Activated naive CD4-positive, alpha-beta T cell treated with anti-CD3 and anti-CD28 coated beads, Interleukin-2, amount 50 U/mL, for 72 hours (primary cell): ENCODE data around the gene GRM1. TPM values are rescaled to one million over a fixed set of nuclear protein-coding genes. Genes with fewer than 3 reads are reported as not detected.
A peak's percentile ranks its signal among the peaks of the same experiment; 100 is the strongest.

Experiments used
- ATAC-seq, 2 donors: fragments of 150-1000 bp; cut with Tn5 transposase; 2 replicates each; pipeline ENCODE4 v1.10.0; 2021; ENCODE audit warnings: mild to moderate bottlenecking in 2 of 2, moderate library complexity in 2 of 2
- DNase-seq, 2 donors: peaks; one replicate each; pipeline ENCODE4 v3.0.0; 2021 to 2022; ENCODE audit warnings: low spot score in 2 of 2
- H3K27ac Mint-ChIP-seq, 2 donors: one replicate each; pipeline ENCODE4 v1.8.0; 2022; ENCODE audit warnings: mild to moderate bottlenecking in 2 of 2, mixed read lengths in 2 of 2
- H3K36me3 Mint-ChIP-seq, 2 donors: one replicate each; pipeline ENCODE4 v1.8.0; 2022; ENCODE audit warnings: mixed read lengths in 2 of 2
- H3K9me3 Mint-ChIP-seq, 2 donors: one replicate each; pipeline ENCODE4 v1.8.0; 2022; ENCODE audit warnings: mixed read lengths in 2 of 2
- total RNA-seq, 2 donors: library from RNA; stranded (reverse); gene quantifications; one replicate each; pipeline ENCODE4 v1.2.3, GENCODE V29; 2022

Gene GRM1
- total RNA-seq, 2 donors from 2014 or later = not detected

- Mint-ChIP-seq H3K9me3 (peaks cover 0 to 7% of the 10 kb centered on the region in 2 donors), H3K27ac (no peak overlapping the region), H3K36me3 (no peaks in the 10 kb centered on the region)
- no peak for ATAC-seq
- DNase-seq = no peak
Observed at GRCh38 chr6:146355521-146356100, 326.7 kb downstream of the GRM1 start.

DNA sequence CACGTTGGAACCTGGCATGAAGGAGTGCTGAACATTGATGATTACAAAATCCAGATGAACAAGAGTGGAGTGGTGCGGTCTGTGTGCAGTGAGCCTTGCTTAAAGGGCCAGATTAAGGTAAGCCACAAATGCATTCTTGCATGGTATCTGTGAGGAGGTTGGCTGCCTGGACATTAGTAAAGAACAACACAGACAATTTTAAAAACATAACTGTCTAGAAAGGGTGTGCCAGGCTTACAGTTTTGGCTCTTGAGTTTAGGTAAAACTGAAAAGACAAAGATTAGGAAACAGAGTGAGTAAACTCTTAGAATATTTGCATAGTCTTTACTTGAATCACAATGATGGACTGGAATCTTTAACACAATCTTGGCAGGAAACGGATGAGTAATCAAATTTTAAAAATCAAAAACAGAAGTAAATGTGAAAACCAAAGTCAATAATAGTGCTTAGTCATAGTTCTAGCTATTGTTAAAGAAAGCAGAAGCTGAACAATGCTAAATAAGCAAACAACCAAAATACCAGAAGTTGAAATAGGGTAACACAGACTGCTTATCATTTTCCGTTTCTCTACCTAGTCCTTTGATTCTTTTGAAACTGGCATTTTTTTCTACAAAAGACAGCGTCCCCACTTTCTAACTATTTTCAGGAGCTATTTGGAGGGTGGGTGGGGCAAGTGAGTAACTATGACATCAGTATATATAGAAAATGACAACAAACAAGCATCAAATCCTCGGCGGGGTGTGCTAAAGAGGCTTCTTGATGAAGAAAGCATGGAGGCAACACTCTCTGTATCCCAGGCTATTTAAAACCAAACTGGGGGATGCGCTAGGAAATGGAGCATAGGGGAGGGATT, 328.9 kb downstream of the GRM1 start:
- no peak for DNase-seq
- ATAC-seq = peak in 1 of 2 donors; percentile 76
- no peaks in the 10 kb centered on the region for H3K36me3 Mint-ChIP-seq
- H3K27ac Mint-ChIP-seq = no peak overlapping the region
- H3K9me3 Mint-ChIP-seq = peaks cover 0 to 7% of the 10 kb centered on the region in 2 donors

GRCh38 chr6:146358431-146359046, 329.7 kb downstream of the GRM1 start:
- no peak overlapping the region for H3K27ac Mint-ChIP-seq

GRCh38 chr6:146359131-146359530, 330.3 kb downstream of the GRM1 start:
- ATAC-seq = no peak
- H3K9me3 Mint-ChIP-seq = peaks cover 0 to 7% of the 10 kb centered on the region in 2 donors
- no peak overlapping the region for H3K27ac Mint-ChIP-seq
- H3K36me3 Mint-ChIP-seq = no peaks in the 10 kb centered on the region
- DNase-seq = no peak

More at GRCh38 chr6:146358431-146359046, 329.7 kb downstream of the GRM1 start:
- Mint-ChIP-seq H3K9me3 (peaks cover 0 to 7% of the 10 kb centered on the region in 2 donors), H3K36me3 (no peaks in the 10 kb centered on the region)
- ATAC-seq (peak in 1 of 2 donors; percentile 12), DNase-seq (no peak)

DNA sequence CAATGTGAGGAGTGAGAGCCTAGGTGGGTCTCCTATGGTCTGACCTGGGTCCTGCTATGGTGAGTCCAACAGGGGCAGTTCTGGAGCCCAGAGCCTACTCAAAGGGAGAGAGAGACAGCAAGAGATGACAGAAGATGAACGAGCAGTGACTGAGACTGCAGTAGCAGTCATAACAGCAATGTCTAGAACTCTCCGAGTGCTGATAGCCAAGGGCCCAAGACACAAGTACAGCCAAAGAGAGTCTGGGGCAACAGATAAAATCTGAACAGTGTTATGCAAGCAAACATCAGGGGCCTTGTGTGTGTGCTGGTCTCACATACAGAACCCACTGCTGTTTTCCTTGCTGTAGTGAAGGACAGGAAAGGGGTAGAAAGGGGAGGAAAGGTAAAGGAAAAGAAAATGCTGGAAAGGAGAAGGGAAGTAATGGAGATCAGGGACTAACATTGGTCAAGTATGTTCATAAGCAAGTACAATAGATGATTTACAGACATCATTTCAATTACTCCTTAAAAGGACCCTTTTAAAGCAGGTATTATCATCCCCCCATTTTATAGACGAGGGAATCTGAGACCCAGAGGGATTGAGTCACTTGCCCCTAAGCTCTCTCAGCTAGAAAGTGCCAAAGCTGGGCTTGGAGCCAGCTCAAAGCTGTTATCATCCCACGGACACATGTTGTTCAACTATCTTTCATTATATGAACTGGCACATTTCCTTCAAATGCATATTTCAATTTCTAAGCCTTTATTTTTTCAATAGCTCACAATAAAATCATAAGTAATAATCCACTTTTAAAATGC, 332.5 kb downstream of the GRM1 start:
- no peaks in the 10 kb centered on the region for H3K36me3 Mint-ChIP-seq
- ATAC-seq = no peak
- H3K27ac Mint-ChIP-seq = no peak overlapping the region

DNA sequence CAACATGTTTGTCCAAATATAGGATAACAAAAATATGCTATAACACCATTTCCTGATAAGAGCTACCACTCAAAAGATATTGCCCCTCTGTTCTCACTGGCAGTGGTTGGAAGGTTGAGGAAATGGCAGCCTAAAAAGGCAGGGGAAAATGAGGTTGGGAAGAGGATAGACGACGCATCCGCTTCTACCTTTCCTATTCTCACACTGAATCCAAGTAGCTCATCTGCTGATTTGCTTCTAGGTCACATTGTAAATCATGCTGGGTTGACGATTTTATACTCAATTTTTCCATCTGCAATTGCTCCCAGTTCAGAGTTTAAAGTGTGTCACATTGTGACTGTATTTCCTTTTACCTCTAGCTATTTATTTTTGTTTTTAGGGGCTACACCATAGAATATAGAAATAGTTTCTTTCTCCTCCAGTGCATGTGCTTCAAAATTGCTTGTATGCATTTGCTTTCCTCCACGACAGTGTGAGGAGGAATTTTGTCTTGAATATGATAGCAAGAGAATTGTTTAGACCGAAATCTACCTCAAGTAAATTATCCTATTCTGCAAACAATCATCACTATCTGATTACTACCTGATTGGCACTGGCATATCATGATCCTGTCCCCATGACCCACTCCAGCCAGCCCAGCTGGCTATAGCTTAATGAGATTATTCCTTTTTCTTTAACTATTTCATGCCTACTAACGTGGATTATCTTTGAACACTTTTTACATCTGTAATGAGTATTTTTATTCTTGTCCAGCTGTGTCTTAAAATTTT, 335.2 kb downstream of the GRM1 start:
- Mint-ChIP-seq H3K36me3 (no peaks in the 10 kb centered on the region), H3K9me3 (peaks cover 0 to 5% of the 10 kb centered on the region in 2 donors), H3K27ac (no peak overlapping the region)
- no peak for DNase-seq
- ATAC-seq = no peak

More for the DNA sequence above, 332.5 kb downstream of the GRM1 start:
- peaks cover 0 to 9% of the 10 kb centered on the region in 2 donors for H3K9me3 Mint-ChIP-seq
- DNase-seq = no peak

GRCh38 chr6:146364816-146365594, 336.1 kb downstream of the GRM1 start:
- Mint-ChIP-seq H3K27ac (no peak overlapping the region), H3K36me3 (no peaks in the 10 kb centered on the region), H3K9me3 (peaks cover 0 to 5% of the 10 kb centered on the region in 2 donors)
- DNase-seq (no peak), ATAC-seq (peak in 1 of 2 donors; percentile 71)

GRCh38 chr6:146367061-146367460, 338.2 kb downstream of the GRM1 start:
- H3K9me3 Mint-ChIP-seq = peaks cover 9 to 11% of the 10 kb centered on the region in 2 donors
- H3K36me3 Mint-ChIP-seq = no peaks in the 10 kb centered on the region
- DNase-seq = no peak
- no peak overlapping the region for H3K27ac Mint-ChIP-seq
- ATAC-seq = no peak

GRCh38 chr6:146369866-146370265, 341.0 kb downstream of the GRM1 start:
- no peak overlapping the region for H3K27ac Mint-ChIP-seq
- DNase-seq = no peak
- no peak for ATAC-seq
- H3K36me3 Mint-ChIP-seq = no peaks in the 10 kb centered on the region
- peaks cover 8 to 9% of the 10 kb centered on the region in 2 donors for H3K9me3 Mint-ChIP-seq

GRCh38 chr6:146381486-146381885, 352.6 kb downstream of the GRM1 start:
- ATAC-seq = no peak
- DNase-seq = no peak
- Mint-ChIP-seq H3K36me3 (no peaks in the 10 kb centered on the region), H3K9me3 (peaks cover 3 to 9% of the 10 kb centered on the region in 2 donors), H3K27ac (no peak overlapping the region)

- no peak for ATAC-seq
- no peak overlapping the region for H3K27ac Mint-ChIP-seq
- no peaks in the 10 kb centered on the region for H3K9me3 Mint-ChIP-seq
- no peak for DNase-seq
- no peaks in the 10 kb centered on the region for H3K36me3 Mint-ChIP-seq
Observed at GRCh38 chr6:146388736-146389364, 360.0 kb downstream of the GRM1 start.

DNA sequence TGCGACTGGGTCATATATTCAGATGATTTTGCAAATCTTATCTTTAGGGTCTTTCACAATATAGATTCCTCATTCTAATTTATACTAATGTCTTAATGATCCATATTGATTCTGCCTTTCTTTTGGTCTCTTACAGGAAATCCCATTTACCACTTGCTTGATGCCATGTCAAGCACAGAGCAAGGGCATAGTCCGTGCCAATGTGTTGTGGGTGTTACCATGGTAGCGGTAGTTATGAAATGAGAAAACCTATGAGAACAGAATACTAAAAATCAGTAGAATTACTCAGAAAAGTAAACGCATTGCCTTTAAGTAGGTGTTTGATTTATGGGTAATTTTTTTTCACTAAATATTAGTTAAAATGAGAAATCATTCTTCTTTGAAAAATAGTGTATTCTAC, 360.9 kb downstream of the GRM1 start:
- no peaks in the 10 kb centered on the region for H3K36me3 Mint-ChIP-seq
- no peaks in the 10 kb centered on the region for H3K9me3 Mint-ChIP-seq
- ATAC-seq (no peak), DNase-seq (no peak)
- no peak overlapping the region for H3K27ac Mint-ChIP-seq

GRCh38 chr6:146397638-146398037, 368.8 kb downstream of the GRM1 start:
- peaks cover 0 to 5% of the 10 kb centered on the region in 2 donors for H3K9me3 Mint-ChIP-seq
- no peak for ATAC-seq
- peaks cover 0 to 5% of the 10 kb centered on the region in 2 donors for H3K36me3 Mint-ChIP-seq
- no peak overlapping the region for H3K27ac Mint-ChIP-seq
- DNase-seq = no peak

GRCh38 chr6:146402476-146402875, 373.6 kb downstream of the GRM1 start:
- H3K36me3 Mint-ChIP-seq = peaks cover 0 to 5% of the 10 kb centered on the region in 2 donors
- no peak for DNase-seq
- H3K9me3 Mint-ChIP-seq = peaks cover 4 to 18% of the 10 kb centered on the region in 2 donors
- no peak for ATAC-seq
- H3K27ac Mint-ChIP-seq = no peak overlapping the region

DNA sequence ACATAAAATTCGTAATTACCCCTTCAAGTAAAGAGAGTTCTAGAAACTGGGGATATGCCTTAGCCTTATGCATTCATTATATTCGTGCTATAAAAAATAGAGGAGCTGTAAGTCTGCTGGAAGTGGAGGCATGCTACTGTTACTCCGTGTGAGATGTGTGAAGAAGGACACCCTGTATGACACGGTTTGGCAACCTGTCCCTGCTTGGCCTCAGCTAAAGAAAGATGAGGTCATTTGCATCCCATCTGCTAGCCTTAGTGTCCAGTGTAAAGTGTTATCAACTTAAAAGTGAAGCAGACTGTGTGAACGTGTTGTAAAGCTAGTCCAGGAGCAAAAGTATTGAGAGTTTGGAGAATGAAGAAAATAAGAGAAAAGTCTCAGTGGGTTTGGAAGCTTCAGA, 379.7 kb downstream of the GRM1 start:
- Mint-ChIP-seq H3K36me3 (no peaks in the 10 kb centered on the region), H3K27ac (no peak overlapping the region), H3K9me3 (peaks cover 4 to 13% of the 10 kb centered on the region in 2 donors)
- no peak for ATAC-seq
- no peak for DNase-seq
